MCF 10A (cell line): ENCODE results near the gene GLIS1. TPM values are rescaled to one million over a fixed set of nuclear protein-coding genes. Genes with fewer than 3 reads are reported as not detected.

Source experiments
- BruUV-seq: library from RNA; stranded (reverse); fragments of 400-500 nt; replicated peaks from 2 replicates; lab custom pipeline; 2021; lab: Mats Ljungman, UMichigan
- CTCF ChIA-PET: fragments of 300-600 bp; sonication (Branson Sonifier 250); formaldehyde crosslinking; extraction: SDS; loops from one replicate; lab custom pipeline; 2021; ENCODE audit warnings: antibody characterized with exemption, inconsistent platforms; lab: Yijun Ruan, JAX
- POLR2A ChIA-PET: fragments of 300-600, 350-650 bp; sonication (Branson Sonifier 250); formaldehyde crosslinking; extraction: SDS; loops from one replicate; lab custom pipeline; 2020; ENCODE audit warnings: antibody characterized with exemption, inconsistent platforms; lab: Yijun Ruan, JAX
- DNase-seq: peaks from one replicate; pipeline ENCODE4 v3.0.0-alpha.2; 2018; ENCODE audit not compliant: unreplicated experiment
- H3K27ac Mint-ChIP-seq: one replicate; pipeline ENCODE4 v1.8.0; 2022; ENCODE audit warnings: mild to moderate bottlenecking, low read depth, mixed read lengths; ENCODE audit not compliant: unreplicated experiment
- H3K27me3 Mint-ChIP-seq: one replicate; pipeline ENCODE4 v1.8.0; 2022; ENCODE audit warnings: mixed read lengths; ENCODE audit not compliant: insufficient read depth, unreplicated experiment
- H3K36me3 Mint-ChIP-seq: one replicate; pipeline ENCODE4 v1.8.0; 2022; ENCODE audit warnings: mild to moderate bottlenecking, moderate library complexity, mixed read lengths; ENCODE audit not compliant: insufficient read depth, unreplicated experiment
- H3K4me1 Mint-ChIP-seq: one replicate; pipeline ENCODE4 v1.8.0; 2022; ENCODE audit warnings: mixed read lengths; ENCODE audit not compliant: insufficient read depth, unreplicated experiment
- H3K4me3 Mint-ChIP-seq: one replicate; pipeline ENCODE4 v1.8.0; 2022; ENCODE audit warnings: mild to moderate bottlenecking, moderate library complexity, mixed read lengths; ENCODE audit not compliant: unreplicated experiment
- H3K9me3 Mint-ChIP-seq: one replicate; pipeline ENCODE4 v1.8.0; 2022; ENCODE audit warnings: mixed read lengths; ENCODE audit not compliant: unreplicated experiment
- CTCF ChIP-seq: fragments of 200-600 bp; IDR thresholded peaks from one replicate; pipeline ENCODE4 v1.8.0; 2022; ENCODE audit warnings: antibody characterized with exemption, mild to moderate bottlenecking; ENCODE audit not compliant: unreplicated experiment
- intact Hi-C: fragments of 100-400 bp; cut with micrococcal nuclease; formaldehyde crosslinking; loops from 2 replicates; pipeline ENCODE4 v1.14.1; 2022
- total RNA-seq: library from RNA; stranded (reverse); gene quantifications from 2 replicates; pipeline ENCODE4 v1.2.3, GENCODE V29; 2022

The GLIS1 gene
- total RNA-seq, 1 experiment from 2014 or later = 0.93 TPM

GRCh38 chr1:53503433-53504217, 235.3 kb downstream of the GLIS1 start:
- H3K4me3 Mint-ChIP-seq = no peak overlapping the region
- intact Hi-C loops = no loop called here
- no TSS peak for BruUV-seq
- TF ChIP-seq CTCF = no peak
- peaks cover 26% of the 10 kb centered on the region for H3K27me3 Mint-ChIP-seq
- no peaks in the 10 kb centered on the region for H3K9me3 Mint-ChIP-seq
- no peaks in the 10 kb centered on the region for H3K36me3 Mint-ChIP-seq
- no peak overlapping the region for H3K27ac Mint-ChIP-seq
- ChIA-PET POLR2A (no interaction called here), CTCF (no interaction called here)
- H3K4me1 Mint-ChIP-seq = no peaks in the 10 kb centered on the region
- no peak for DNase-seq

GRCh38 chr1:53502641-53503432, 236.1 kb downstream of the GLIS1 start:
- BruUV-seq = no TSS peak
- DNase-seq = no peak
- Mint-ChIP-seq H3K4me3 (no peak overlapping the region), H3K27me3 (peaks cover 26% of the 10 kb centered on the region), H3K9me3 (no peaks in the 10 kb centered on the region), H3K36me3 (no peaks in the 10 kb centered on the region), H3K27ac (no peak overlapping the region), H3K4me1 (no peaks in the 10 kb centered on the region)
- intact Hi-C loops = no loop called here
- CTCF ChIA-PET = no interaction called here
- no peak for TF ChIP-seq CTCF
- POLR2A ChIA-PET = no interaction called here

GRCh38 chr1:53501065-53502005, 237.6 kb downstream of the GLIS1 start:
- TF ChIP-seq CTCF = no peak
- H3K36me3 Mint-ChIP-seq = no peaks in the 10 kb centered on the region
- intact Hi-C loops = no loop called here
- POLR2A ChIA-PET = no interaction called here
- no peaks in the 10 kb centered on the region for H3K9me3 Mint-ChIP-seq
- H3K27ac Mint-ChIP-seq = no peak overlapping the region
- CTCF ChIA-PET = no interaction called here
- no TSS peak for BruUV-seq
- no peak for DNase-seq
- peaks cover 26% of the 10 kb centered on the region for H3K27me3 Mint-ChIP-seq
- no peak overlapping the region for H3K4me3 Mint-ChIP-seq
- H3K4me1 Mint-ChIP-seq = no peaks in the 10 kb centered on the region
